HG02884 (cell line): ENCODE measurements around the gene PEPD.

Experiments
- ATAC-seq: cut with Tn5 transposase; IDR thresholded peaks from one replicate; pipeline ENCODE4 v1.9.1; 2021; ENCODE audit warnings: mild to moderate bottlenecking, moderate library complexity; ENCODE audit not compliant: unreplicated experiment

Gene PEPD

DNA sequence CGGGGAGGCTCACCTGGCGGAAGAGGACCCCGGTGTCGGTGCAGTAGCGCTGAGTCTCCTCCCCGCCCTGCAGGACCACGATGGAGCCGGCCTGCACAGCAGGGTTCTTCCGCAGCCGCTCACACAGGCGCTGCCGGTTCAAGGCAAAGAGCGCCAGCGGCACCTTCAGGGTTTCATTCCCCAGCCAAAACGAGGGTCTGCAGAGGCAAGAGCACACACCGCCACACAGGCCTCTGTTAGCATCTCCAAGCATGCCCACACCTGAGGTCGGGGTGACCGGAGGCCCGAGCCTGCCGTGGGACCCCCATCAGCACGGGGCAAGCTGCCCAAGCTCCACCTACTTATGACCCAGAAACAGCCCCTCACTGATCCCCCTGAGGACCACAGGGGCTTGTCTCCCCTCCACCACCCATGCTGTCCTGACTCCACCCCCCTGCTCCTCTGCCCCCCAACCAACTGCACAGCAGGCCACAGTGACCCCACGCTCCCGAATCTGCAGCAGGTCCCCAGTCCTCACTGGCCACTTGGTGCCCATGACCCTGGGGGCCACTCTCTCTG, 8.9 kb downstream of the PEPD start:
- no peak for ATAC-seq

DNA sequence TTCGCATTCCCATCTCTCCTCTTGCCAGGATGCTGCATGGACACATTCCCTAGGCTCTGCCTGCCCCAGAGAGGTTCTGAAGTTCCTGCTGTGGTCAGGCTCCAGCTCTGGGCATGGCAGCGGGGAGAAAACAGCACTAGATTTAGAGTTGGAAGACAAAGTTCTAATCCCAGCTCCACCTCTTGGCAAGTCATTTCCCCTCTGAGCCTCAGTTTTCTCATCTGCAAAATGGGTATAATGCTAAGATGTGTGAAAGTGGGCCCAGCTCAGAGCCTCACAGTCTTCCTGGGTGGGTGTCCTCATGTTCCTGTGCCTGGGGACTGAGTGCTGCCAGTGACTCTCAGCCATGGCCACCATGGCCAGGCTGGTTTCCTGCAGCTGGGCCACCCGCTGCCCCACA, 9.6 kb downstream of the PEPD start:
- no peak for ATAC-seq

DNA sequence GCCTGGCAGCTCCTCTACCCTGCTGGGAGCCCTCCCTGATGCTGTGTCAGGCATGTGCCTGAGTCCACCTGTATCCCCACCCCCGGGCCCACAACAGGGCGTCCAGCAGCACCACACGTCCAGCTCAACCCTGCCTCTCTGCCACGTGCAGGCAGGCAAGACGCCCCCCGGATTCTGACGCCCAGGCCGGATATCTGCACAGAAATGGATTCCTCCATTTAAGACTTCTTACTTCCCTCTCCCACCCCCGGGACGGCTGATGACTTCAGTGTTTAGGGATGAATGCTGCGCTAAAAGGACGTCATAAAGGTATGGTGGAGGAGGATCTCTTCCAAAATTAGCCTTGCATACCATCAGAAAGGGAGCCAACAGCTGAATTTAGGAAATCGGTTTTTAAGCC, 10.2 kb downstream of the PEPD start:
- ATAC-seq = no peak

DNA sequence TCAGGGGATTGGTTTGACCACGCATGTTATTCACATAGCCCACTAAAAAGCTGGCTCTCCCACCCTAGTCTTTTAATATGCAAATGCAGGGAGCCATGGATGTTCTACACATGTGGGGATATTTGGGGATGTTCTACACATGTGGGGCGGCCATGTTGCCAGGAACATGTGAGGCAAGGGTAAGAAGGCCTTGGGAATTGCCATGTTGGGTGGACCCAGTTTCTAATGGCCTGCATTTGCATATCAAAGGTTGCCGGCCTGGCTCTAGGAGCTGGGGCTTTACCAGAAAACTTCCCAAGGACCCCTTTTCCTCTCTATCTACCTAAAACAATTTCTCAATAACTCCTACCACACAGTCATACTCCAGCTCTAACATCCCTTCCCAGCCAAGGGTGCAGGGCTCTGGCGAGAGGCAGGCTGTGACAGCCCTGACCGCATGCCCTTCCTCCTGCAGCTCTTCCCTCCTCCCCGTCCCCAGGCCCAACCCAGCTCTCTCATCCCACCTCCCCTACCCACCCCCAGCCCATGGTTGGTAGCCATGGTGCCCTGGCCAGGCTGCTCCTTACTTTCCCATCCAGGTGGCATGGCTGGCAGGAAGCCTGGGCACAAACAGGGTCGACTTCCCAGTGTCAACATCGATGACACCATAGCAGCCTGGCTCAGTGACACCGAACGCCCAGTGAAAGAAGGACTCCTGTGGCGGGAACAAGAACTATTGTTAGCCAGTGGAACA, 11.0 kb downstream of the PEPD start:
- no peak for ATAC-seq

DNA sequence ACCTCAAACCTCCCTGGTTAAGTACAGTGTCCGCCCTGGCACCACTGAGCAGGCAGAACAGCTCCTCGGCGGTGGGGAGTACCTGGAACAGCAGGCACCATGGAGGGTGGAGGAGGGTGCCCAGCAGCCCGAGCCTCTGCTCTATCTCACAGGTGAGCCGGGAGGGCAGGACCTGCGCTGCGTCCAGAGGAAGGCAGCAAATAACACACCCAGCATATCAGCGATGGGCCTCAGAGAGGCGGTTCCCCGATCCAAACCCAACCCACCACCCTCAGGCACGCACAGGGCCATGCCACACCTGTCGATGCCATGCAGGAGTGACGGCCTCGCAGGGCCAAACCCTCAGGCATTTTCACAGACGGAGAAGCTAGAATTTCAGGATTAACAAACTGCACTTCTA, 11.8 kb downstream of the PEPD start:
- no peak for ATAC-seq

DNA sequence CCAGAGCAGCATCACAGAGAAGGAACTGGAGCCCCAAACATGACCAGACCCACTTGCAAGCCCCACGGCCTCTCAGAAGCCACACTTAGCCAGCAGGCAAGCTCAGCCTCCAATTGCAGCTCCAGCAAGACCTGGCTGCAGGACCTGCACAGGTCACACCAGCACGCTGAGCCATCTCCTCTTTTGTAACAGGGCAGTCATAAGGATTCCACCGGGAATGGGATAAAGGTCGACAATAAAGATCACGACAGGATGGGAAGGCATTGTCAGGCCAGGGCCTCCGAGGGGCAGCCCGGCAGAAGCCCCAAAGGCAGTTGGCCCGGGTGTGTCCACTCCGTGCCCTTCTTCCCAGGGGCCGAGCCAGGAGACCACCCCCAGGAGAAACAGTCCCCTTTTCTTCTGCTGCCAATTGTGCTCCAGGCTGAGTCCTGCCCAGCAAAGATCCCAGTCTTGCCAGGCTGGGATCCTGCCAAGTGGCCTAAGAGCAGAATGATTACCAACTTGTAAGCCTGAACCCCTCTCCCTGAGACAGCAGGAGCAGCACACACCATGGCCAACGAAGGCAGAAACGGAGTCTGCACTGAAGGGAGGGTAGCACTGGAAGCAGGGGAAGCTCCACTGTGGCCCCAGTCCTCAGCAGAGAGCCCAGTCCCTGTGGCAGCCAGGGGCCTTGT, 12.5 kb downstream of the PEPD start:
- ATAC-seq = no peak

DNA sequence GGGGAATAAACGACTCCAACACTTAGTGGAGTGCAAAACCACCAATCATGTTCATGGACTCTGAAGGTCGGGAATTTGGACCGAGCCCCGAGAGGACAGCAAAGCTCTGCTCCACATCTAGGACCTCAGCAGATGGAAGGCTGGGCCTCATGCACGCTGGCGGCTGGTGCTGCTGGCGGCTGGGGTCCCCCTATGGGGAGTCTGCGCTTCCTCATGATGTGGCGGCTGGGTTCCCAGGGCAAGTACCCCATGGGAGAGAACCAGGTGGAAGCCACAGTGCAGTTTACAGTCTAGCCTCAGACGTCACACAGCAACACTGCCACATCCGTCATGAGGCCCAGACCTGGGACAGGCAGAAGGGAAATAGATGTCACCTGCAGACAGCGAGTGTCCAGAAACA, 13.2 kb downstream of the PEPD start:
- no peak for ATAC-seq

DNA sequence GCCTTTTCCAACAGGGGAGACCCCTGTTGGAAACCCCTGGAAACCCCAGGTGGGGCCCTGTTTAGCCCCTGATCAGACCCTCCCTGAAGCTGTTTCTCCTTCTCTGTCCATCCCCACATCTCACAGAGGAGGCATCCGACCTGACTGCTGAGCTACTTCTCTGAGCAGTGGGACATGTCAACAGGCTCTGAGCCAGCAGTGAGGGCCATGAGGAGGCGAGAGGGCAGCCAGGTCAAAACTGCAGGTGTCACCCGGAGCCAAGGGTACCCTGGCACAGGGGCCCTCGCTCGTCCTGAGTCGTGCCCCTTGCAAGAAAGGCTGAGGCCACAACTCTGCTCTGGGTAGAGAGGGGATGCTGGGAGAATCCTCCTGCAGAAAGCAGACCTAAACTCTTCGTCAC, 13.6 kb downstream of the PEPD start:
- no peak for ATAC-seq

DNA sequence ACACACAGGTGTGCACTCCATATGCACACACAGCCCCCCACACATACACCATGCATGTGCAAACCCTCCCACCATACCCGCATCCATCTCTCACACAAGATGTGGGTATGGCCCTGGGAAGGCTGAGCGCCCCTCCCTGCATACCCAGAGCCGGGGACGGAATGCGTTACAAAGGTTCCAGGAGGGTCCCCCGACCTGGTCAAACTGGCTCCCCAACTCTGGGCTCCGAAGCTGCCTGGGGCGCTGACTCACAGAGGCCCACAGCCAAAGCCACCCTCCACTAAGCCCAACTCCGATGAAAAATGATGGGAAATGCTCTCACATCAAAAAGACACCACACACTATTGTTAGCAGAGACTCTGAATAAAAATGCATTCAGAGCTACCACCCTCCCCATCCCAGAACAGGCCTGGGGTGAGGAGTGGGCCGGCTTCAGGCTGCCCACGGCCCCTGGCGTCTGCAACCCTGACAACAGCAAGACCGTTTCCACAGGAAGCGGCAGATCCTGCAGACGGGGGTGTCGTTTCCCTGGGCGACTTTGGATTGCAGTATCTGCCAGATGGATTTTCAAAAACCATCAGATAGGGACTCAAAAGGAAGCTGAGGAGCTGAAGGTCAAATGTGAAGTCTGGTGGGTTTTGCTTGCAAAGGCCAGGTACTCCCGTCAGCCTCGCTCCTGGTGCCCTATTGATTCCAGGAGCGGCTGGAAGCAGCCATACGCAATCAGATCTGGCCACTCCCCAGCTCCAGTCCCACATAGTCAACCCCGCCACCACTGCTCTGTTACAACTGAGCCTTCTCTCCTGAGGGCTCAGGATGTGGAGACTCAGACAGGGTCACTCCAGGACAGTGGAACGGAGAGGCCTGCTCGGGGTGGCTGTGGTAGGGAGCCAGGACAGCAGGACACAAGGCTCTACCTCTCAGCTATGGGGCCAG, 14.3 kb downstream of the PEPD start:
- ATAC-seq = no peak

DNA sequence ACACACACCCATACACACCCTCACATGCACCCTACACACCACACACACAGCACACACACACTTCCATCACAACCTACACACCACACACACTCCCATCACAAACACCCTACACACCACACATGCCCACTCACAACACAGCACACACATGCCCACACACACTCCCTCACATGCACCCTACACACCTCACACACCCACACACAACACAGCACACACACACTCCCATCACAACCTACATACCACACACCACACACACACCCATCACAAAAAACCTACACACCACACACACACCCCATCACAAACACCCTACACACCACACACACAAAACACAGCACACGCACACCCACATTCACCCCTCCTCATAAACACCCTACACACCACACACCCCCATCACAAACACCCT, 15.1 kb downstream of the PEPD start:
- ATAC-seq = no peak

DNA sequence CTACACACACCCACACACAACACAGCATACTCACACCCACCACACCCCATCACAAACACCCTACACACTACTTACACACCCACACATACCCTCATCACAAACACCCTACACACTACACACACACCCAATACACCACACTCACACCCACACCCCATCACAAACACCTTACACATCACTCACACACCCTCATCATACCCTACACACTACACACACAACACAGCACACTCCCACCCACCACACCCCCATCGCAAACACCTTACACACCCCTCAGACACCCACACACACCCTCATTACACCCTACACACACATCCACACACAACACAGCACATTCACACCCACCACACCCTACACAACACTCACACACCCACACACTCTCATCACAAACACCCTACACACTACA, 15.8 kb downstream of the PEPD start:
- no peak for ATAC-seq

DNA sequence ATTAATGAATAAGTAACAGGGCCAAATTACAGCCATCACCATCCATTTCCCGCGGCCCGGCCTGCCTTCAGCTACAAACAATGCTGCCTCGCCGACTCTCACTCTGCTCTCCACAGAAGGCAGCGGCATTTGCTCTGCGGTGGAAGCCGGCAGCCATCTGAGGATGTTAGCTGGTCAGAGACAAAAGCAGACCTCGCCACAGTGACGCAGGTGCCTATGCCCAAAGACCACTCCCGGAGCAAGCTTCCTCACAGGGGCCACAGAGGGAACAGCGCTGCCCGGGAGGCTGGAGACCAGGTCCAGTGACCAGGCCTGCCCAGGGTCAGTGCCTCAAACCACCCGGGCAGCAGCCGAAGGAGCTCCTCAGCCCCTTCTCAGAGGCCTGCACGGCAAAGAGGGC, 16.4 kb downstream of the PEPD start:
- ATAC-seq = no peak

DNA sequence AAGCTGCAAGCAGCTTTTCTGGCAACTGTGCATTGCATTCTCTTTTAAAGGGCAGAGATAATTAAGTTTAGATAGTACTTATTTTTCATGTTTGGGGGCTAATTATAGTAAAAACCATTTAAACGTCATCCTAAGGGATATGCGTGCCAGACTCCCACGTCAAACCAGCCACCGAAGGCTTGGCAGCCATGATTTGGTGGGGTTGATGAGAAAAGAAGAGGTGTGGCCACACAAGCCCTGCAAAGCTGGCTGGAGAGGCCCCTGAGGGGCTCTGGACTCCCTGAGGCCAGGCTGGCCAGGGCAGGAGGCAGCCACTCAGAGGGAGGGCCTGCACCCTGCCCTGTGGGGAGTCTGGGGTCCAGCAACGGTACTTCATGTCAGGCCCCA, 17.5 kb downstream of the PEPD start:
- no peak for ATAC-seq

DNA sequence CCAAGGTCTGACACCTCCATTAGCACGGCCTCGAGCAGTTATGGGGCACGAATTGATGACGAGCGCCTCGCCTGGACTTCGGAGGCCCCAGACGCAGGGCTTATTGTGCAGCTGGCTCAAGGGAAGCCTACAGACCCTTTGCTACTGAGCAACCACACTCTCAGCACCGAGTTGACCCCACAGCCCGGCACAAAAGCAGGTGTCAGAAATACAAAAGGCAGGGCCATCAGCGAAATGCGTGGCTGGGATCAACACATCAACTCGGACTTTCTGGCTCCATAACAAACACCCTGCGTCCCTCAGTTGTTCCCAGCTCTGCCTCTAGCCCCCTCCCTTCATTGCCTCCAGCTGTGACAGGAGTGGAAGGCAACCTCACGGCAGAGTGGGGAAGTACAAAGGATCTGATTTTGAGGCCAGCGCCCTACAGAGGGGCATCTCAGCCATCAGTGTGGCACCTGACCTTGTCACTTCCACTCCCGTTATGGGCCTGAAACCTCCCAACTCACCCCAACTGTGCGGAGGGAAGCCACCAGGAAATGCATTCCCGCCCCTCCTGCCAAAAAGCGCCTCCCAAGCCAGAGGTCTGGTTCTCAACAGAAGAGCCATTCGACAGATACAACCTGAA, 18.0 kb downstream of the PEPD start:
- ATAC-seq = no peak

DNA sequence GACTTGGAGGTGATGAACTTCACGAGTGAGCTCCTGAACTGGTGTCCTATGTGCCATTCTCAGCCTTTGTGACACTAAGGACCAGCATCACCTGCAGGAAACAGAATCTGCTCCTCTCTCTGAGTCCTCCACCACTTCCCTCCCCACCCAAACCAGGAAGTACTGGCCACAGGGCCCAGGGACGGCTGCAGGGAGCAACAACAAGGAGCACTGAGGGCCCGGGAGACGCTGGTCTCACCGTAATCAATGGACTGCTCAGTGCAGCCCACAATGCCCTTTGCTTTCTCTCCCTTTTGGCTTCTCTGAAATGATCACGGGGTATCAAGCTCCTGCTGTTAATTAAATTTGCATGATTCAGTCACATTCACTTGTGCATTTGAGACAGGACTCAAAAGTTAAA, 18.6 kb downstream of the PEPD start:
- ATAC-seq = no peak

DNA sequence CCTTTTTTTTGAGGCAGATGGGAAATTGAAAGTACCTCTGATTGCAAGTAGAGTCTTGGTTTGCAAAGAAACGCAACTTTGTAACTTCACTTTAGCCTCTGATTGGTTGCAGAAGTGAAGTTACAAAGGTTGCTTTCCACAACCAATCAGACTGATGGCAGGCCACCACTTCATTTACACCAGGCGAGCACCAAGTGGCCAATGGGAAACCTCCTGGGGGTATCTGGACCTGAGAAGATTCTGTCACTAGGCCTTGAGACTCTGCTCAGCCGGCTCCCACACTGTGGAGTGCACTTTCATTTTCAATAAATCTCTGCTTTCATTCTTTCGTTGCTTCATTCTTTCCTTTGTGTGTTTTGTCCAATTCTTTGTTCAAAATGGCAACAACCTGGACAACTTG, 19.1 kb downstream of the PEPD start:
- ATAC-seq = no peak

DNA sequence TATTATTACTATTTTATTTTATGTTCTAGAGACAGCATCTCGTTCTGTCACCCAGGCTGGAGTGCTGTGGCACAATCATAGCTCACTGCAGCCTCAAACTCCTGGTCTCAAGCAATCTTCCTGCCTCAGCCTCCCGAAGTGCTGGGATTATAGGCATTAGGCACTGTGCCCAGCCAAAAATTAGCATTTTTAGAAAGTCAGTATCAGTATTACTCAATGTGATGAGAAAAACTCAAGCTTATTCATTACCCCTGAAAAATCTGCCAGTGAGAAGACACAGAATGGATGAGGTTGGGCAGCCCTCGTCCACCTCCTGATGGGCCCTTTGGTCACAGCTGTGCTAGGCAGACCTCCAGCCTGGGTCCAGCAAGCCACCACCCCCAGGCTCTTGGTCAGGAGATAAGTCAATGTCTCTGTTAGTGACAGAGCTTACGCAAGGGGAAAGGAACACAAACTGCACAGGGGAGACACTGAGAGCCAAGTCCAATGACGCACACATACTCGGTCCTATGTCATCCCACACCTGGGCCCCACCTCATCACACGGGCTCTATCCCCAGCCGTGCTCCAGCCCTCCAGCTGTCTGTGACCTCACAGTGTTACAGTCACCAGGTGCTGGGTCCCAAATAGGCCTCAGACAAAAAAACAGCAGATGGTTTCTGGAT, 19.8 kb downstream of the PEPD start:
- ATAC-seq = no peak

DNA sequence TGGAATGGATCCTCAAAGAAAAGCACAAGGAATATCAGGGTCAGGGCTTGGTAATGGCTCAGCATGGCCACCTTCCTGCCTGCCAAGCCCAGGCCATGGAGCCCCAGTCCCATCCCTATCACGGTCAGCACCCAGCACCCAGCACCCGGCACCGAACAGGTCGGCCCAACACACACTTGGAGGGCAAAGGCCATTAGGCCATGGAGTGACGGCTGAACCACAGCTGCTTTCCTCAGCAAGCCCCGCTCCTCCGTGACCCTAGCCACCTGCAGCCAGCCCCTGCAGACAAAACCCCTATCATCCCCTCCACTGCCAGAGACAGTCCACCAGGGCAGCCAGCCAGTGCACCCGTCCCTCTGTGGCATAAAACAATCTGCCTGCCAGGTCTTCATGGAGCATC, 20.6 kb downstream of the PEPD start:
- no peak for ATAC-seq

DNA sequence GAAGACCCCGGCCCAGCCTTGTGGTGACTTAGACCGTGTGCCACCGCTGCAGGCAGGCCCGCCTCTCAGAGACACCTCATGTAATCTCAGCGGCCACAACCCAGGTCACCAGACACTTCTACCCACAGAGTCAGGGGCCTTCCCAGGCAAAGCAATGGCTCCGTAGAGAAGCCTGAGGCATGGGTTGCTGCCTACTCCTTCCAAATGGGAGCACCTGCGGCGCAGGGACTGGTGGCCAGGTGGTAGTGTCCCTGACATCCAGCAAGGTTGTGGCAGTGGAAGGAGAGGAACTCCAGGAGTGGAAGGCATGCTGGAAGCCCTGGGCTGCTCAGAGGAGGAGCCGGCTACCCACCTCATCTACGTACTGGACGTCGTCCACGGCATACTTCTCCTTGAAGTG, 21.0 kb downstream of the PEPD start:
- ATAC-seq = no peak

DNA sequence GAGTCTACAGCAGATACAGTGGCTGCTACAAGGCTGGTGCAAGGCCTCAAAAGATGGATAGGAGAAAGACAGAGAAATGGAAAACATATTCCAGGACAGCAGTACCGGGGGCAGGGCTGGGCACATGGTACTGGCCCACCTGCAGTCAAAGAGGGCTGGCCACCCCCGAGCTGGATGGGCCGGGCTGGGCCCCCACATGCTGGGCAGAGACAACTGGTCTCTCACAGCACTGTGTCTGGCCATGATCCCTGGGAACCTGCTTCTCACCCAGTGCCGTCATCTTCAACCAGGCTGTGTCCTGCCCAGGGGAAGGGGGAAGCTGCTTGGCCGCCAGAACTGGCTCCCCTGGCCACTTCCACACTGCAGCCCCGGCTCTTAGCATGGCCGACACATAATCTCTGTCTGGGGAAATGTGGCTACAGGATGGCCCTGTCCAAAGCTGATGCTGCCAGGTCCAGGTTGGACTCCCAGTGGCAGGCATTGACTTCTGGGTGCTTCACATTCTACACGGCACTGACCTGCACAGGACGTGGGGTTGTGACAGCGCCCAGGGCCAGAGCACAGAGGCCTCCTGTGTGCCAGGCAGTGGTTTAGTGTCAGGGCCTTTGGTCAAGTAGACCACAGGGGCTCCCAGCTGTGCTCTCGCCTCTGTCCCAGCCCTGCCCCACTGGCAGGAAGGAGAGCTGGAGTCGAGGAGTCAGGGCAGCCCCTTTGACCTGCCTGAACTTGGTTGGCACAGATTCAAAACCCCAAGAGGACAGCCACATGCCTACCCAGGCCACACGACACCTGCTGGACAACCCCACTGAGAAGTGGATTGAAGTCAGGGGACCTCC, 21.7 kb downstream of the PEPD start:
- ATAC-seq = no peak
